GM18909 (cell line): ENCODE data around the gene SEMA6C.
A peak's percentile ranks its signal among the peaks of the same experiment; 100 is the strongest.
"Not testable (repeated sequence)": the region's sequence is repeated elsewhere in the genome, so short reads cannot be mapped to it uniquely, and the experiment has no call there.

Experiments used
- ATAC-seq: cut with Tn5 transposase; IDR thresholded peaks from one replicate; pipeline ENCODE4 v1.9.1; 2021; ENCODE audit warnings: mild to moderate bottlenecking; ENCODE audit not compliant: unreplicated experiment, poor library complexity

SEMA6C gene

GRCh38 chr1:151131701-151132334 lies 14.6 kb downstream of the SEMA6C start:
- ATAC-seq = no peak

GRCh38 chr1:151130987-151131586 lies 15.3 kb downstream of the SEMA6C start:
- peak; percentile 86 for ATAC-seq

- no peak for ATAC-seq
Observed at GRCh38 chr1:151128800-151129199, 17.6 kb downstream of the SEMA6C start.

GRCh38 chr1:151124763-151125403 lies 21.5 kb downstream of the SEMA6C start:
- no peak for ATAC-seq

GRCh38 chr1:151113877-151114276 lies 32.6 kb downstream of the SEMA6C start:
- no peak for ATAC-seq

- ATAC-seq = no peak
Observed at GRCh38 chr1:151108331-151108730, 38.1 kb downstream of the SEMA6C start.

- no peak for ATAC-seq
Observed at GRCh38 chr1:151106894-151107293, 39.5 kb downstream of the SEMA6C start.

GRCh38 chr1:151104630-151105029 lies 41.8 kb downstream of the SEMA6C start:
- ATAC-seq = no peak

GRCh38 chr1:151098126-151098525 lies 48.3 kb downstream of the SEMA6C start:
- no peak for ATAC-seq

- ATAC-seq = not testable (repeated sequence)
Observed at GRCh38 chr1:151097426-151097825, 49.0 kb downstream of the SEMA6C start.

- ATAC-seq = no peak
Observed at GRCh38 chr1:151085953-151086559, 60.4 kb downstream of the SEMA6C start.
